GM23338 (cell line): ENCODE data around the gene DISP3. TPM values are rescaled to one million over a fixed set of nuclear protein-coding genes. Genes with fewer than 3 reads are reported as not detected.
A peak's percentile ranks its signal among the peaks of the same experiment; 100 is the strongest.

ENCODE experiments used
- ATAC-seq: fragments of 200-7000 bp; cut with Tn5 transposase; 3 replicates; pipeline ENCODE4 v1.9.1; 2020
- DNase-seq: peaks from one replicate; pipeline ENCODE4 v3.0.0-alpha.2; 2015; ENCODE audit warnings: low spot score
- H2AFZ ChIP-seq: fragments of 200-600 bp; sonication (generic); 2 replicates; pipeline ENCODE4 v1.8.0; 2016; ENCODE audit warnings: antibody characterized with exemption, mild to moderate bottlenecking, moderate library complexity
- H3F3A ChIP-seq: fragments of 200-600 bp; sonication (generic); replicated peaks from 2 replicates; pipeline ENCODE4 v1.8.0; 2017; ENCODE audit warnings: antibody characterized with exemption, mixed run types, low read depth
- H3K27ac ChIP-seq: fragments of 200-600 bp; sonication (generic); 2 replicates; pipeline ENCODE4 v1.6.1; 2016; ENCODE audit warnings: low read depth
- H3K27me3 ChIP-seq: fragments of 200-600 bp; sonication (generic); 2 replicates; pipeline ENCODE4 v1.8.0; 2016; ENCODE audit warnings: mild to moderate bottlenecking, mixed run types, moderate library complexity; ENCODE audit not compliant: insufficient read depth
- H3K36me3 ChIP-seq: fragments of 200-600 bp; sonication (generic); 2 replicates; pipeline ENCODE4 v1.8.0; 2016; ENCODE audit warnings: mild to moderate bottlenecking; ENCODE audit not compliant: insufficient read depth
- H3K4me1 ChIP-seq: fragments of 200-600 bp; sonication (generic); 2 replicates; pipeline ENCODE4 v1.8.0; 2016; ENCODE audit warnings: mild to moderate bottlenecking, moderate library complexity; ENCODE audit not compliant: insufficient read depth
- H3K4me2 ChIP-seq: fragments of 200-600 bp; sonication (generic); 2 replicates; pipeline ENCODE4 v1.7.1; 2017; ENCODE audit warnings: mixed run types
- H3K4me3 ChIP-seq: fragments of 200-600 bp; sonication (generic); 2 replicates; pipeline ENCODE4 v1.6.1; 2016; ENCODE audit warnings: mixed run types
- H3K79me2 ChIP-seq: fragments of 200-600 bp; sonication (generic); replicated peaks from 2 replicates; pipeline ENCODE4 v1.8.0; 2017; ENCODE audit warnings: mild to moderate bottlenecking; ENCODE audit not compliant: insufficient read depth
- H3K9me2 ChIP-seq: fragments of 200-600 bp; sonication (generic); 2 replicates; pipeline ENCODE4 v1.8.0; 2017; ENCODE audit not compliant: insufficient read depth
- H4K20me1 ChIP-seq: fragments of 200-600 bp; sonication (generic); replicated peaks from 2 replicates; pipeline ENCODE4 v1.8.0; 2017; ENCODE audit warnings: mild to moderate bottlenecking; ENCODE audit not compliant: insufficient read depth
- H3K27ac Mint-ChIP-seq: 2 replicates; pipeline ENCODE4 v1.8.0; 2020; ENCODE audit warnings: inconsistent platforms, mild to moderate bottlenecking, moderate library complexity, mixed read lengths
- H3K27me3 Mint-ChIP-seq: 3 replicates; pipeline ENCODE4 v1.8.0; 2022; ENCODE audit warnings: low read depth, mild to moderate bottlenecking, moderate library complexity, mixed read lengths, inconsistent platforms; ENCODE audit not compliant: insufficient read depth, poor library complexity
- H3K36me3 Mint-ChIP-seq: 3 replicates; pipeline ENCODE4 v1.8.0; 2021; ENCODE audit warnings: low read depth, mild to moderate bottlenecking, inconsistent platforms, moderate library complexity, mixed read lengths
- H3K4me1 Mint-ChIP-seq: 3 replicates; pipeline ENCODE4 v1.8.0; 2020; ENCODE audit warnings: mild to moderate bottlenecking, inconsistent platforms, mixed read lengths
- H3K4me3 Mint-ChIP-seq: 3 replicates; pipeline ENCODE4 v1.8.0; 2021; ENCODE audit warnings: moderate library complexity, mild to moderate bottlenecking, inconsistent platforms, mixed read lengths
- H3K9me3 Mint-ChIP-seq: 3 replicates; pipeline ENCODE4 v1.8.0; 2020; ENCODE audit warnings: moderate library complexity, mild to moderate bottlenecking, inconsistent platforms, mixed read lengths
- CREB1 ChIP-seq: fragments of 250-450 bp; sonication (Bioruptor Pico); IDR thresholded peaks from 2 replicates; pipeline ENCODE4 v1.5.0; 2020; ENCODE audit warnings: low read depth, mild to moderate bottlenecking, moderate library complexity
- EZH2 ChIP-seq: fragments of 200-600 bp; sonication (generic); IDR thresholded peaks from one replicate; pipeline ENCODE4 v1.8.0; 2017; ENCODE audit warnings: antibody characterized with exemption, mild to moderate bottlenecking, low read depth; ENCODE audit not compliant: unreplicated experiment
- EZH2phosphoT487 ChIP-seq: fragments of 200-600 bp; sonication (generic); IDR thresholded peaks from one replicate; pipeline ENCODE4 v1.8.1; 2018; ENCODE audit warnings: antibody characterized with exemption; ENCODE audit not compliant: unreplicated experiment
- JUNB ChIP-seq: IDR thresholded peaks from one replicate; pipeline ENCODE4 v1.6.1; 2016; ENCODE audit warnings: antibody characterized with exemption; ENCODE audit not compliant: unreplicated experiment
- NANOG ChIP-seq: IDR thresholded peaks from 2 replicates; pipeline ENCODE4 v1.6.1; 2016; ENCODE audit warnings: antibody characterized with exemption, borderline replicate concordance
- POLR2AphosphoS5 ChIP-seq: IDR thresholded peaks from 2 replicates; pipeline ENCODE4 v1.6.1; 2016; ENCODE audit warnings: antibody characterized with exemption, low read depth
- STAT1 ChIP-seq: IDR thresholded peaks from one replicate; pipeline ENCODE4 v1.6.1; 2016; ENCODE audit warnings: antibody characterized with exemption; ENCODE audit not compliant: unreplicated experiment
- ZNF114 ChIP-seq: fragments of 250-450 bp; sonication (Bioruptor Pico); IDR thresholded peaks from 2 replicates; pipeline ENCODE4 v1.5.0; 2020; ENCODE audit warnings: mild to moderate bottlenecking, moderate library complexity
- ZNF331 ChIP-seq: fragments of 250-450 bp; sonication (Bioruptor Pico); IDR thresholded peaks from 2 replicates; pipeline ENCODE4 v1.5.0; 2020; ENCODE audit warnings: low read depth, mild to moderate bottlenecking, moderate library complexity
- ZNF462 ChIP-seq: fragments of 250-450 bp; sonication (Bioruptor Pico); IDR thresholded peaks from 2 replicates; pipeline ENCODE4 v1.5.0; 2020; ENCODE audit warnings: mild to moderate bottlenecking, moderate library complexity
- polyA plus RNA-seq: library from polyadenylated mRNA; unstranded; fragments of >200 nt; fragmentation: Nextera tagmentation; extraction: Ambion mirVana; gene quantifications from 2 replicates; pipeline ENCODE4 v1.2.1, GENCODE V29; 2016
- total RNA-seq: library from RNA; depleted of rRNA; stranded (reverse); fragments of >200 nt; shearing (Covaris generic); gene quantifications from 2 replicates; pipeline ENCODE4 v1.2.3, GENCODE V29; 2014
- TF ChIP-seq, protein P1 (sequence below): IDR thresholded peaks from 2 replicates; pipeline ENCODE4 v1.6.1; 2016; ENCODE audit warnings: antibody characterized with exemption
- TF ChIP-seq, protein P2 (sequence below), 2 experiments: fragments of 200-600 bp in 1 of 2; sonication (generic) in 1 of 2; conservative IDR thresholded peaks; 2 replicates each; pipeline versions ENCODE4 v1.5.1 to v1.6.1; 2016 to 2017; ENCODE audit warnings: antibody characterized with exemption in 2 of 2, low read depth in 2 of 2, mild to moderate bottlenecking in 2 of 2, moderate library complexity in 1 of 2
- TF ChIP-seq, protein P3 (sequence below): IDR thresholded peaks from one replicate; pipeline ENCODE4 v1.6.1; 2018; ENCODE audit warnings: antibody characterized with exemption; ENCODE audit not compliant: unreplicated experiment

Gene DISP3
- total and polyA plus RNA-seq, 2 experiments from 2014 or later: 3.2 to 11.1 TPM

- Histone ChIP-seq H3K4me1 (no peaks in the 10 kb centered on the region), H3K4me2 (no peak overlapping the region), H3F3A (no peaks in the 10 kb centered on the region), H3K79me2 (no peaks in the 10 kb centered on the region), H2AFZ (no peak overlapping the region), H3K36me3 (no peaks in the 10 kb centered on the region), H3K4me3 (no peak overlapping the region), H3K27ac (no peak overlapping the region), H3K9me2 (no peaks in the 10 kb centered on the region), H4K20me1 (no peaks in the 10 kb centered on the region), H3K27me3 (no peaks in the 10 kb centered on the region)
- peak; percentile 67 for ATAC-seq
- DNase-seq: peak; percentile 39
- Mint-ChIP-seq H3K4me3 (no peak overlapping the region), H3K27ac (no peak overlapping the region), H3K4me1 (no peaks in the 10 kb centered on the region; the same call in 2 of the 3 replicates), H3K36me3 (peaks cover 5% of the 10 kb centered on the region; the same call in 1 of the 3 replicates), H3K9me3 (no peaks in the 10 kb centered on the region), H3K27me3 (peaks cover 11% of the 10 kb centered on the region)
- TF ChIP-seq STAT1 (no peak), ZNF462 (CRISPR knock-in tag) (no peak), POLR2AphosphoS5 (no peak), NANOG (no peak), EZH2 (no peak), JUNB (no peak), CREB1 (CRISPR knock-in tag) (no peak), ZNF331 (no peak), EZH2phosphoT487 (no peak), ZNF114 (CRISPR knock-in tag) (no peak)
- TF ChIP-seq, protein P1, sequence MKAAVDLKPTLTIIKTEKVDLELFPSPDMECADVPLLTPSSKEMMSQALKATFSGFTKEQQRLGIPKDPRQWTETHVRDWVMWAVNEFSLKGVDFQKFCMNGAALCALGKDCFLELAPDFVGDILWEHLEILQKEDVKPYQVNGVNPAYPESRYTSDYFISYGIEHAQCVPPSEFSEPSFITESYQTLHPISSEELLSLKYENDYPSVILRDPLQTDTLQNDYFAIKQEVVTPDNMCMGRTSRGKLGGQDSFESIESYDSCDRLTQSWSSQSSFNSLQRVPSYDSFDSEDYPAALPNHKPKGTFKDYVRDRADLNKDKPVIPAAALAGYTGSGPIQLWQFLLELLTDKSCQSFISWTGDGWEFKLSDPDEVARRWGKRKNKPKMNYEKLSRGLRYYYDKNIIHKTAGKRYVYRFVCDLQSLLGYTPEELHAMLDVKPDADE: no peak
- TF ChIP-seq, protein P2, sequence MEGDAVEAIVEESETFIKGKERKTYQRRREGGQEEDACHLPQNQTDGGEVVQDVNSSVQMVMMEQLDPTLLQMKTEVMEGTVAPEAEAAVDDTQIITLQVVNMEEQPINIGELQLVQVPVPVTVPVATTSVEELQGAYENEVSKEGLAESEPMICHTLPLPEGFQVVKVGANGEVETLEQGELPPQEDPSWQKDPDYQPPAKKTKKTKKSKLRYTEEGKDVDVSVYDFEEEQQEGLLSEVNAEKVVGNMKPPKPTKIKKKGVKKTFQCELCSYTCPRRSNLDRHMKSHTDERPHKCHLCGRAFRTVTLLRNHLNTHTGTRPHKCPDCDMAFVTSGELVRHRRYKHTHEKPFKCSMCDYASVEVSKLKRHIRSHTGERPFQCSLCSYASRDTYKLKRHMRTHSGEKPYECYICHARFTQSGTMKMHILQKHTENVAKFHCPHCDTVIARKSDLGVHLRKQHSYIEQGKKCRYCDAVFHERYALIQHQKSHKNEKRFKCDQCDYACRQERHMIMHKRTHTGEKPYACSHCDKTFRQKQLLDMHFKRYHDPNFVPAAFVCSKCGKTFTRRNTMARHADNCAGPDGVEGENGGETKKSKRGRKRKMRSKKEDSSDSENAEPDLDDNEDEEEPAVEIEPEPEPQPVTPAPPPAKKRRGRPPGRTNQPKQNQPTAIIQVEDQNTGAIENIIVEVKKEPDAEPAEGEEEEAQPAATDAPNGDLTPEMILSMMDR (conservative IDR thresholded peaks at IDR 0.05; ENCODE audit: low read depth in 2 of 2): no peak
- TF ChIP-seq, protein P3, sequence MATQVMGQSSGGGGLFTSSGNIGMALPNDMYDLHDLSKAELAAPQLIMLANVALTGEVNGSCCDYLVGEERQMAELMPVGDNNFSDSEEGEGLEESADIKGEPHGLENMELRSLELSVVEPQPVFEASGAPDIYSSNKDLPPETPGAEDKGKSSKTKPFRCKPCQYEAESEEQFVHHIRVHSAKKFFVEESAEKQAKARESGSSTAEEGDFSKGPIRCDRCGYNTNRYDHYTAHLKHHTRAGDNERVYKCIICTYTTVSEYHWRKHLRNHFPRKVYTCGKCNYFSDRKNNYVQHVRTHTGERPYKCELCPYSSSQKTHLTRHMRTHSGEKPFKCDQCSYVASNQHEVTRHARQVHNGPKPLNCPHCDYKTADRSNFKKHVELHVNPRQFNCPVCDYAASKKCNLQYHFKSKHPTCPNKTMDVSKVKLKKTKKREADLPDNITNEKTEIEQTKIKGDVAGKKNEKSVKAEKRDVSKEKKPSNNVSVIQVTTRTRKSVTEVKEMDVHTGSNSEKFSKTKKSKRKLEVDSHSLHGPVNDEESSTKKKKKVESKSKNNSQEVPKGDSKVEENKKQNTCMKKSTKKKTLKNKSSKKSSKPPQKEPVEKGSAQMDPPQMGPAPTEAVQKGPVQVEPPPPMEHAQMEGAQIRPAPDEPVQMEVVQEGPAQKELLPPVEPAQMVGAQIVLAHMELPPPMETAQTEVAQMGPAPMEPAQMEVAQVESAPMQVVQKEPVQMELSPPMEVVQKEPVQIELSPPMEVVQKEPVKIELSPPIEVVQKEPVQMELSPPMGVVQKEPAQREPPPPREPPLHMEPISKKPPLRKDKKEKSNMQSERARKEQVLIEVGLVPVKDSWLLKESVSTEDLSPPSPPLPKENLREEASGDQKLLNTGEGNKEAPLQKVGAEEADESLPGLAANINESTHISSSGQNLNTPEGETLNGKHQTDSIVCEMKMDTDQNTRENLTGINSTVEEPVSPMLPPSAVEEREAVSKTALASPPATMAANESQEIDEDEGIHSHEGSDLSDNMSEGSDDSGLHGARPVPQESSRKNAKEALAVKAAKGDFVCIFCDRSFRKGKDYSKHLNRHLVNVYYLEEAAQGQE: no peak
Measured at GRCh38 chr1:11531314-11531870, 52.4 kb downstream of the DISP3 start.
